Measurements from ENCODE around the gene PARP8.
"Not testable (repeated sequence)": the region's sequence is repeated elsewhere in the genome, so short reads cannot be mapped to it uniquely, and the experiment has no call there.

The PARP8 gene

DNA sequence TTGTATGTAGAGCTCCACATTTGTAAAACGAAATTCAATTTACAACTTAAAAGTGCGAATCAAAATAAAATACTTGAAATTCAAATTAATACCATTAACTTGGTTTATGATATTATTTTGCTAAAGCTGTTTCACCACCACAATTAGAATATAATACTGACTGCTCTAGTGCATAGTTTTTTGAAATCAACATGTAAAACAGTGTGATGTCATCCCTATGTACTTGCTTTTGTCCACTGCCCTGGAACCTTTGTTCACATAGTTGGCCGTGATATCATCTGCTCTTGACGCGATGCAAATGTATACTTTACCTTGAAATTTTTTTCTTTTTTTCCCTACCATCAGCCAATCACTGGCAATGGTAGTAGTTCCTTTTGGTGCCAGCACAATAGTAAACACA, 125.4 kb downstream of the PARP8 start:
- no peak for DNase-seq

- DNase-seq: no peak
Measured at GRCh38 chr5:50792843-50793242, 126.4 kb downstream of the PARP8 start.

DNA sequence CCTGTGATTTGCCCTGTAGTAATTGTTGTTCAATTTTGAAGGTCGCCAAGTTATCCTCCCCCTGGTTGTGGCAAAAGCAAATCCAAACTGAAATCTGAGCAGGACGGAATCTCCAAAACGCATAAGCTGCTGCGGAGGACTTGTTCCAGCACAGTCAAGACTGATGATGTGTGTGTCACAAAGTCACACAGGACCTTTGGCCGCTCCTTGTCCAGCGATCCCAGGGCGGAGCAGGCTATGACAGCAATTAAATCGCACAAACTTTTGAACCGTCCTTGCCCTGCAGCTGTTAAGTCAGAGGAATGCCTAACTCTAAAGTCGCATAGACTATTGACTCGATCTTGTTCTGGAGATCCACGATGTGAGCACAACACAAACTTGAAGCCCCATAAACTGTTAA, 128.4 kb downstream of the PARP8 start:
- no peak for DNase-seq

- no peak for DNase-seq
Measured at GRCh38 chr5:50798002-50798401, 131.6 kb downstream of the PARP8 start.

GRCh38 chr5:50799596-50799995, 133.2 kb downstream of the PARP8 start:
- DNase-seq: no peak

GRCh38 chr5:50800410-50800809, 134.0 kb downstream of the PARP8 start:
- DNase-seq: no peak

- no peak for DNase-seq
Measured at GRCh38 chr5:50807661-50808060, 141.2 kb downstream of the PARP8 start.

GRCh38 chr5:50808406-50808805, 142.0 kb downstream of the PARP8 start:
- no peak for DNase-seq

DNA sequence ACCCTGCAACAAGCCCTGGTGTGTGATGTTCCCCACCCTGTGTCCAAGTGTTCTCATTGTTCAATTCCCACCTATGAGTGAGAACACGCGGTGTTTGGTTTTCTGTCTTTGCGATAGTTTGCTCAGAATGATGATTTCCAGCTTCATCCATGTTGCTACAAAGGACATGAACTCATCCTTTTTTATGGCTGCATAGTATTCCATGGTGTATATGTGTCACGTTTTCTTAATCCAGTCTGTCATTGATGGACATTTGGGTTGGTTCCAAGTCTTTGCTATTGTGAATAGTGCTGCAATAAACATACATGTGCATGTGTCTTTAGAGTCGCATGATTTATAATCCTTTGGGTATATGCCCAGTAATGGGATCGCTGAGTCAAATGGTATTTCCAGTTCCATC, 145.3 kb downstream of the PARP8 start:
- not testable (repeated sequence) for DNase-seq

DNA sequence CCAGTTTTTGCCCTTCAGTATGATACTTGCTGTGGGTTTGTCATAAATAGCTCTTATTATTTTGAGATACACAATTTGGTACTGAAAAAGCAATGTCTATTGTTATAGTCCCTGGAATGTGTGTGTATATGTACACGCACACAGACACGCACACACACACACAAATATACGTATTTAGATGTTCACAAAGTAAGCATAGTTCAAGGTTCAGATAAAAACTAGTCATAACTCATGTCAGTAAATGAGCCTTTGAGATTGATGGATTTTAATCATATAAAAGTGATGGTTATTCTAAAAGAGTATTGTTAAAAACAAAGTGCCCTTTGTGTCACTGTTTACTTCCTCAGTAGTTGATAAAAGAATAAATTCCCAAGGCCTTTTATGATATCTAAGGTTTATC, 147.3 kb downstream of the PARP8 start:
- no peak for DNase-seq

DNA sequence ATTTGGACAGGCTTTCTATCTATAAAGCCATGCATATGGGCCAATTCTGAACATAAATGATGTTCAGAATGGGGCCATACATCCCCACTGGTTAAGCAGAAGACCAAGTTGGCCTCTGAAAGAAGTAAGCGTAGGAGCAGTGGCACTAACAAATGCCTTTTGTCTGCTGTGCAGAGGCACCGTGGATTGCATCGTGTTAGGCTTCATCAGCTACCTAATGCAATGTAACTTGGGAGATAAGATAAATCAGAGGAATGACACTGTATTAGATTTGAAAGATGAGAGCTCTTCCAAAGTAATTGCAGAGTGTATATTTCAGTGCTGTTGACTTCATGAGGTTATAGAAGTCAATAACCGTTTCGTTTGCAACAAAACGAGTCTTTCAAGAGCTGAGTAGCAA, 148.1 kb downstream of the PARP8 start:
- no peak for DNase-seq

GRCh38 chr5:50822046-50822445, 155.6 kb downstream of the PARP8 start:
- no peak for DNase-seq

- DNase-seq: no peak
Measured at GRCh38 chr5:50822761-50823160, 156.3 kb downstream of the PARP8 start.

DNA sequence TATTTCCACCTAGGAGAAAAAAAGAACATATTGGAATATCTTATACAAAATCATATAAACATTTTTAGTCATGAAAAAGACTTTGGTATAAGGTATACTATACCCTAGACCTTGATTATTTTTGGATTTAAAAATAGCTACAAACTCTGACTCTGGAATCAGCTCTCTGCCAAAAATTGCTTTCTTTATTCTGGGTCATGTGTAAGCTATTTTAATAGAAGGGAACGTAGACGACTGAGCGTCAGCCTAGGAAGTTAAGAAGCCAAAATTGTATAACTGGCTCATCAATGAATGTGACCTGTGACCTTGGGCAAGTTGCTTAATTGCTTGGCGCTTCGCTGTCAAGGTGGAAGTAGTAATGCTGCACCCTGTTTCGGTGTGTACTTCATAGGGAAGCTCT, 157.1 kb downstream of the PARP8 start:
- DNase-seq: no peak

DNA sequence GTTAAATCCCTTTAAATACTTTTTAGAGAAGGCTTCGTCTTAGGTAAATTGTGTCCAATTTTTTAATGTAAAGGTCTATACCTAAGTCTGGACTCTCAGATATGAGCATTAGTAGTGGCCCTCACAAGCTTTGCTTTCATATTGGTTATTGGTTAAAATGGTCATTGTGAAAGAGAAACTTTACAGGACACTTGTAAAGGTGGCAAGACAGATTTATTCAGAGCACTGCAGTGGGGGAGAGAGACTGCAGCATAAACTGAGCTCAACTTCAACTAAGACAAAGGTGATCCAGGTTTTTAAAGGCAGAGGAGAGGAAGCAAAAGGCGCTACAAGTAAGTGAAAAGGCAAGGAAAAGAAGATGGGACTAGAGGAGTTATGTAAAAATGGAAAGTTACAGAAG, 157.7 kb downstream of the PARP8 start:
- DNase-seq: no peak

GRCh38 chr5:50827516-50828247, 161.2 kb downstream of the PARP8 start:
- DNase-seq: no peak

DNA sequence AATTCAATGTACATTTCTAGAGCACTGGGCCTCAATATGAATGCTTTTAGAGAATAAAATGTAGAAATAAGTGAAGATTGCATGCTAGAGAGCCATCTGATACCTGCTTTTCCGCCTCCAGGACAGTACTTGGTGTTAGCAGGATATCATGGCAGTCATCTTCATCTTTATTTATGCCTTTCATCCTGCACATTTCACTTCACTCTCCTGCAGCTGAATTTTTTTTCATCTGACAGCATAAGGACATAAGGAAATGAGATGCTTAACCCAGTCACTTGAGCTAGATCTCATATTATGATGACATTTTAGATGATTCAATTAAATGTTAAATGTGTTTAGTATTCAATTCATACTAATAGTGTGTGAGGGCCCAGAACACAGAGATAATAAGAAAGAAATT, 162.6 kb downstream of the PARP8 start:
- no peak for DNase-seq

- DNase-seq: no peak
Measured at GRCh38 chr5:50832657-50833284, 166.3 kb downstream of the PARP8 start.

DNA sequence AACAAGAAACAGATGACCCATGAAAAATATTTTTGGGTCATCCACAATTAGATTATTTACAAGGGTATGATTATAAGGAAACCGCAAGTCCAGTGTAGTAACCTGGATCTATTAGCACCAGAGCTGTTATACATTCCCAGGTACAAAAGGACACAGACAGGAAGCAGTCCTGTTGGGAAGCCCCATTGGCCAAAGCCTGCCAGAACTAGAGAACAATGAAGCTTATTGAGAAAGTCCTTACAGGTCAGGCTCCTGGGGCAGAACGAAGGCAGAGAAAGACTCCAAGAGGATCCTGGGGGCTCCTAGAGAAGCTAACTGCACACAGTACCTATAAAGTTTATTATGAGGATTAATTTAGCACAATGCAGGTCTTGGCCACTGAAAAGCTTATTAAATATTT, 169.9 kb downstream of the PARP8 start:
- no peak for DNase-seq

DNA sequence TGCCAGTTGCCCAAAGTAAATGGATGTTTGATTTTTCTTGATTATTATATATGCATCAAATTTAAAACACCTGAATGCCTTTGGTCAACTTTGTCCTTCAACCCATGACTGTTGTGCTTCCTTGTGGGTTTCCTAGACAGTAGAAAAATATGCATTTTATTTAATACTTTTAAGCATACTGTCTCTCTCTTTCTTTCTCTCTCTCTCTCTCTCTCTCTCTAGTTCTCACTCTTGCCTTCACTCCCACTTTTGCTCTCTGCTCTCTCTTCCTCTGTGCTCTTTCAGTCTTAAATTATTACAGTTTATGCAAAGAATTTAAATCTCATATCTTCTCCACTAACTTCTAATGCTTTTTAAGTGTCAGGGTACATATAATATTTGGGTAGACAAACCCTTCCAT, 173.0 kb downstream of the PARP8 start:
- no peak for DNase-seq

- DNase-seq: no peak
Measured at GRCh38 chr5:50843091-50843490, 176.7 kb downstream of the PARP8 start.

- no peak for DNase-seq
Measured at GRCh38 chr5:50846261-50846660, 179.8 kb downstream of the PARP8 start.

DNA sequence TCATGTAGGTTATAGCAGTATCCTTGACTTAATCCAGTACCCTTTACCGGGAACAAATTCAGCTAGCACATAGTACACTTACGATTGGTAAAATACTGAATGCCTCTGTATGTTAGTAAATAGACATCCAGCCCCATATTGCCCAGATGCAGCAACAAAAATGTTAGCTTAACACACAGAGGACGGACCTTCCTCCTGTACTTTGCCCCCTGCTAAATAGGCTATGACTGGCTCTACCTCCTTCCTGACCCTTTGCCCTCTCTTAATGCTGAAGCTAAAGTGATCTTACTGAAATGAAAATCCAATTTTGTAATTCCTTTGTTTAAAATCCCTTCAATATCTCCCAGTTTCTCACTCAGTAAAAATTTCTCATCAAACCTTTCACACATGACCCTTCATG, 183.1 kb downstream of the PARP8 start:
- no peak for DNase-seq

- DNase-seq: peak; percentile 27
Measured at GRCh38 chr5:50853151-50853550, 186.7 kb downstream of the PARP8 start.

DNA sequence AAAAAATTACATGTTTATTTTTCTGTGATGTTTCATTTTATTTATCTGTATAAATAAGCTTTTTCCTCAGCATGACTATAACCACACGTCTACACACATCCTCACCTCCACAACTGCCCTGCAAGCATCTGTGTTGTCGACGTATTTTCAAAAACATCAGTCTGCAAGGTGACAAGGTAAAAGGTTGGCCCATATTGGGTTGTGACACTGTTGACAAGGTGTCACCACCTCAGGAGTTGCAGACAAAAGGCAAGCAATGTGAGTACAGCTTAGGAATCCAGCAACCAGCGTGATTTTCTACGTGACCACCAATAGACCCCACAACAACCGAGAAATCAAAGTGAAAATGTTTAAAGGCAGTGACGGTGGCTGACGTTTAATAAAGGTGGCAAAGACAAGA, 187.6 kb downstream of the PARP8 start:
- no peak for DNase-seq
